IMR-90 (cell line): Measurements from ENCODE around the gene TYRO3.

Experiments
- CTCF ChIP-seq: conservative IDR thresholded peaks from 2 replicates; pipeline ENCODE4 v1.5.1; 2012; ENCODE audit warnings: mild to moderate bottlenecking, low read depth, low read length, improper control_type of control experiment
- MXI1 ChIP-seq: IDR thresholded peaks from 2 replicates; pipeline ENCODE4 v1.6.1; 2012; ENCODE audit warnings: low read depth, mild to moderate bottlenecking, low read length, moderate library complexity, borderline replicate concordance
- NFE2L2 ChIP-seq: fragments of 150-350 bp; IDR thresholded peaks from 2 replicates; pipeline ENCODE4 v1.6.1; 2016; ENCODE audit warnings: low read depth, mild to moderate bottlenecking, low read length
- POLR2A ChIP-seq: IDR thresholded peaks from 2 replicates; pipeline ENCODE4 v1.6.1; 2012; ENCODE audit warnings: mild to moderate bottlenecking, low read depth, low read length
- RAD21 ChIP-seq: IDR thresholded peaks from 2 replicates; pipeline ENCODE4 v1.6.1; 2012; ENCODE audit warnings: low read length, improper control_type of control experiment
- RFX5 ChIP-seq: IDR thresholded peaks from 2 replicates; pipeline ENCODE4 v1.8.0; 2012; ENCODE audit warnings: low read depth, mild to moderate bottlenecking, low read length, moderate library complexity
- SMC3 ChIP-seq: fragments of 150-350 bp; IDR thresholded peaks from 2 replicates; pipeline ENCODE4 v1.6.1; 2016; ENCODE audit warnings: low read depth, mild to moderate bottlenecking, antibody characterized with exemption, low read length, moderate library complexity
- TF ChIP-seq, protein P1 (sequence below): fragments of 150-350 bp; IDR thresholded peaks from 2 replicates; pipeline ENCODE4 v1.6.1; 2017; ENCODE audit warnings: mild to moderate bottlenecking, antibody characterized with exemption, low read length, low read depth

DNA sequence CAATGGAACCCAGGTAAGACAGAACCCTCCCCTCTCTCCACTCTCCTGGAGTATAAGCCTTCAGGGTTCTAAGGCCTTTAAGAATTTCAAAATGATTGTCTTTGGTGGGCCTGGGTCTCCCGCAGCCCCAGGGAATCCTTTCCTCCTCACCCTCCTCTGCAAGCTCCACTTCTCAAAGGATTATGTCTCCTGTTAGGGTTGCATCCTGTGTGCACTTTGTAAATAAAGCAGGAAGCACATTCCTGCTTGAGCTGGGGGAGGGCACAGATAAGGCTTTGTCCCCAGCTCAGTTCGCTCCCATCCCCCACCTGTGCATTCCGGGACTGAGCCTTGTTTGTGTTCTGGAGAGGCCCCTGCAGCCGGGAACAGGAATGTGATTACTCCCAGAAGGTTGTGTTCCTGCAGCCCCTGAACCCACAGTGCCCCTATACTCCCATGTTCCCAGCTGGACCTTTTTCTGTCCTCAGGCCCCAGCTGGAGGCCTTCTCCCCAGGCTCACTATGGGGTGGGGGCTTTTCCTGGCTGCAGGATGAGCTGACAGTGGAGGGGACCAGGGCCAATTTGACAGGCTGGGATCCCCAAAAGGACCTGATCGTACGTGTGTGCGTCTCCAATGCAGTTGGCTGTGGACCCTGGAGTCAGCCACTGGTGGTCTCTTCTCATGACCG lies 9.5 kb downstream of the TYRO3 start:
- no peak for TF ChIP-seq POLR2A
- no peak for TF ChIP-seq CTCF
- no peak for TF ChIP-seq SMC3
- TF ChIP-seq, protein P1, sequence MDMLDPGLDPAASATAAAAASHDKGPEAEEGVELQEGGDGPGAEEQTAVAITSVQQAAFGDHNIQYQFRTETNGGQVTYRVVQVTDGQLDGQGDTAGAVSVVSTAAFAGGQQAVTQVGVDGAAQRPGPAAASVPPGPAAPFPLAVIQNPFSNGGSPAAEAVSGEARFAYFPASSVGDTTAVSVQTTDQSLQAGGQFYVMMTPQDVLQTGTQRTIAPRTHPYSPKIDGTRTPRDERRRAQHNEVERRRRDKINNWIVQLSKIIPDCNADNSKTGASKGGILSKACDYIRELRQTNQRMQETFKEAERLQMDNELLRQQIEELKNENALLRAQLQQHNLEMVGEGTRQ: no peak
- no peak for TF ChIP-seq RAD21
- no peak for TF ChIP-seq RFX5
- TF ChIP-seq MXI1: no peak
- no peak for TF ChIP-seq NFE2L2
